ENCODE data around the gene SARM1.
A peak's percentile ranks its signal among the peaks of the same experiment; 100 is the strongest.

The SARM1 gene

GRCh38 chr17:28371245-28372202, at the start of gene SARM1:
Gene SARM1, plus strand, starts transcription at chr17:28371694. Its CDS starts 339 bp downstream, at chr17:28372033.
- Mint-ChIP-seq H3K9me3 (no peaks in the 10 kb centered on the region), H3K4me1 (peaks cover 21% of the 10 kb centered on the region), H3K27me3 (no peaks in the 10 kb centered on the region), H3K36me3 (no peaks in the 10 kb centered on the region), H3K27ac (peak within 1 kb of the TSS; percentile 92), H3K4me3 (peak within 1 kb of the TSS; percentile 96)

GRCh38 chr17:28324267-28324745, 47.2 kb upstream of the SARM1 start:
- Mint-ChIP-seq H3K9me3 (no peaks in the 10 kb centered on the region), H3K4me1 (peaks cover 12% of the 10 kb centered on the region), H3K4me3 (no peak overlapping the region), H3K36me3 (peaks cover 2% of the 10 kb centered on the region), H3K27me3 (no peaks in the 10 kb centered on the region), H3K27ac (no peak overlapping the region)

GRCh38 chr17:28324781-28325180, 46.7 kb upstream of the SARM1 start:
- Mint-ChIP-seq H3K4me1 (peaks cover 11% of the 10 kb centered on the region), H3K9me3 (no peaks in the 10 kb centered on the region), H3K36me3 (peaks cover 2% of the 10 kb centered on the region), H3K4me3 (no peak overlapping the region), H3K27ac (no peak overlapping the region), H3K27me3 (no peaks in the 10 kb centered on the region)

- no peak overlapping the region for H3K27ac Mint-ChIP-seq
- H3K4me1 Mint-ChIP-seq, result peaks cover 6% of the 10 kb centered on the region
- no peak overlapping the region for H3K4me3 Mint-ChIP-seq
- peaks cover 2% of the 10 kb centered on the region for H3K36me3 Mint-ChIP-seq
- no peaks in the 10 kb centered on the region for H3K27me3 Mint-ChIP-seq
- no peaks in the 10 kb centered on the region for H3K9me3 Mint-ChIP-seq
These were observed 46.3 kb upstream of the SARM1 start for GRCh38 chr17:28325211-28325610.

GRCh38 chr17:28326114-28326513, 45.4 kb upstream of the SARM1 start:
- Mint-ChIP-seq H3K4me1 (no peaks in the 10 kb centered on the region), H3K9me3 (no peaks in the 10 kb centered on the region), H3K27me3 (no peaks in the 10 kb centered on the region), H3K36me3 (peaks cover 2% of the 10 kb centered on the region), H3K27ac (no peak overlapping the region), H3K4me3 (no peak overlapping the region)

GRCh38 chr17:28327031-28327607, 44.4 kb upstream of the SARM1 start:
- no peaks in the 10 kb centered on the region for H3K27me3 Mint-ChIP-seq
- H3K4me1 Mint-ChIP-seq, result peaks cover 2% of the 10 kb centered on the region
- H3K4me3 Mint-ChIP-seq, result no peak overlapping the region
- no peaks in the 10 kb centered on the region for H3K9me3 Mint-ChIP-seq
- H3K27ac Mint-ChIP-seq, result no peak overlapping the region
- H3K36me3 Mint-ChIP-seq, result peaks cover 2% of the 10 kb centered on the region

- Mint-ChIP-seq H3K27ac (no peak overlapping the region), H3K4me1 (peaks cover 7% of the 10 kb centered on the region), H3K9me3 (no peaks in the 10 kb centered on the region)
These were observed 43.8 kb upstream of the SARM1 start for GRCh38 chr17:28327709-28328108.

GRCh38 chr17:28328325-28328724, 43.2 kb upstream of the SARM1 start:
- no peaks in the 10 kb centered on the region for H3K27me3 Mint-ChIP-seq
- H3K4me3 Mint-ChIP-seq, result no peak overlapping the region
- H3K27ac Mint-ChIP-seq, result no peak overlapping the region
- peaks cover 11% of the 10 kb centered on the region for H3K4me1 Mint-ChIP-seq
- no peaks in the 10 kb centered on the region for H3K9me3 Mint-ChIP-seq
- H3K36me3 Mint-ChIP-seq, result peaks cover 2% of the 10 kb centered on the region

More at GRCh38 chr17:28327709-28328108, 43.8 kb upstream of the SARM1 start:
- Mint-ChIP-seq H3K36me3 (peaks cover 2% of the 10 kb centered on the region), H3K4me3 (no peak overlapping the region), H3K27me3 (no peaks in the 10 kb centered on the region)

- Mint-ChIP-seq H3K36me3 (peaks cover 2% of the 10 kb centered on the region), H3K9me3 (no peaks in the 10 kb centered on the region), H3K27me3 (no peaks in the 10 kb centered on the region), H3K4me1 (peaks cover 27% of the 10 kb centered on the region), H3K4me3 (no peak overlapping the region), H3K27ac (no peak overlapping the region)
These were observed 40.8 kb upstream of the SARM1 start for GRCh38 chr17:28330671-28331070.

GRCh38 chr17:28331891-28332420, 39.5 kb upstream of the SARM1 start:
- H3K36me3 Mint-ChIP-seq, result peaks cover under 1% of the 10 kb centered on the region
- H3K27me3 Mint-ChIP-seq, result no peaks in the 10 kb centered on the region
- H3K27ac Mint-ChIP-seq, result no peak overlapping the region
- peak overlapping the region; percentile 66 for H3K4me3 Mint-ChIP-seq
- peaks cover 36% of the 10 kb centered on the region for H3K4me1 Mint-ChIP-seq
- no peaks in the 10 kb centered on the region for H3K9me3 Mint-ChIP-seq

- Mint-ChIP-seq H3K4me3 (peak overlapping the region; percentile 99), H3K36me3 (no peaks in the 10 kb centered on the region), H3K27me3 (no peaks in the 10 kb centered on the region), H3K9me3 (no peaks in the 10 kb centered on the region), H3K4me1 (peaks cover 47% of the 10 kb centered on the region), H3K27ac (no peak overlapping the region)
These were observed 38.3 kb upstream of the SARM1 start for GRCh38 chr17:28333083-28333746.

GRCh38 chr17:28334171-28334570, 37.3 kb upstream of the SARM1 start:
- Mint-ChIP-seq H3K27ac (peak overlapping the region; percentile 60), H3K4me1 (peaks cover 53% of the 10 kb centered on the region), H3K27me3 (no peaks in the 10 kb centered on the region), H3K9me3 (no peaks in the 10 kb centered on the region), H3K36me3 (no peaks in the 10 kb centered on the region), H3K4me3 (peak overlapping the region; percentile 99)

GRCh38 chr17:28334666-28335200, 36.8 kb upstream of the SARM1 start:
- H3K27me3 Mint-ChIP-seq, result no peaks in the 10 kb centered on the region
- no peaks in the 10 kb centered on the region for H3K9me3 Mint-ChIP-seq
- H3K4me1 Mint-ChIP-seq, result peaks cover 53% of the 10 kb centered on the region
- no peaks in the 10 kb centered on the region for H3K36me3 Mint-ChIP-seq
- H3K27ac Mint-ChIP-seq, result peak overlapping the region; percentile 97
- H3K4me3 Mint-ChIP-seq, result peak overlapping the region; percentile 99

- Mint-ChIP-seq H3K9me3 (no peaks in the 10 kb centered on the region), H3K36me3 (no peaks in the 10 kb centered on the region), H3K4me3 (peak within 1 kb of the TSS; percentile 99), H3K27ac (peak within 1 kb of the TSS; percentile 97), H3K4me1 (peaks cover 53% of the 10 kb centered on the region), H3K27me3 (no peaks in the 10 kb centered on the region)
These were observed 36.1 kb upstream of the SARM1 start, which contains the start of the genes IFT20 and TNFAIP1 for GRCh38 chr17:28335201-28335958. Gene IFT20, minus strand, starts transcription at chr17:28335472. Its CDS starts 3,487 bp downstream, at chr17:28331985. Gene TNFAIP1, plus strand, starts transcription at chr17:28335761. Its CDS starts 3,761 bp downstream, at chr17:28339522.
